T47D (cell line): ENCODE measurements around the gene TRMT11.

ENCODE experiments used
- DNase-seq, 2 experiments: peaks; one replicate each; pipeline versions ENCODE4 v3.0.0 to v3.0.0-alpha.2; 2011 to 2012; ENCODE audit warnings: low read depth in 1 of 2, low spot score in 1 of 2
- JUND ChIP-seq: IDR thresholded peaks from 2 replicates; pipeline ENCODE4 v1.6.1; 2012; ENCODE audit warnings: low read depth
- in situ Hi-C: cut with HindIII; loops from 2 replicates; pipeline ENCODE4 v1.10.0; 2016; ENCODE audit warnings: low sequenced_read_pairs, low pct_unique_long_range_greater_than_20kb

TRMT11 gene

DNA sequence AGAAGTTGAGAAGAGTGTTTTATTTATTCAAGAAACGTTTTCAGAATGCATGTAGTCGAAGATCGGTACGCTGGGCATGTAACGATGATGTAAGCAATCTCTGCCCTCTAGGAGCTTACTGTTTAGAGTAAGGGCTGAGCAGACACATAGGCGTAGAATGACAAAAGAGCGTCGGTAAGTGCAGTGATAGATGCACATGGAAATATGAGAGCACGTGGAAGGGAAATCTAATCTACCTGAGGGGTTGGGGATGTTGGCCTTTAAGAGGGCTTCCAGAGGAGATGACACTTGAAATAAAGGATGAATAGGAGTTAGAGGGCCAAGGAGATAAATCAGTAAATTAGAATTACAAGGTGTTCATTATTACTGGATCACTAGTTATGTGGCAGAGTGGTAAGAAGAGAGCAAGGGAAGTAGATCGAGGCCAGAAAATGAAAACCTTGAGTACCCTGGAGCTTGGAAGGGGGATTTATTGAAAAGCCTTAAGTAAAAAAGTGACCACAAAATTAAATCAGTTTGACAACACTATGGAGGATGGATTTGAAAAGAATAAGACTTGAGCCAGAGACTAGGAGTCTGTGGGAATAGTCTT, 782 bp downstream of the TRMT11 start:
- in situ Hi-C loops, result no loop called here
- DNase-seq, result no peak
- TF ChIP-seq JUND, result no peak

DNA sequence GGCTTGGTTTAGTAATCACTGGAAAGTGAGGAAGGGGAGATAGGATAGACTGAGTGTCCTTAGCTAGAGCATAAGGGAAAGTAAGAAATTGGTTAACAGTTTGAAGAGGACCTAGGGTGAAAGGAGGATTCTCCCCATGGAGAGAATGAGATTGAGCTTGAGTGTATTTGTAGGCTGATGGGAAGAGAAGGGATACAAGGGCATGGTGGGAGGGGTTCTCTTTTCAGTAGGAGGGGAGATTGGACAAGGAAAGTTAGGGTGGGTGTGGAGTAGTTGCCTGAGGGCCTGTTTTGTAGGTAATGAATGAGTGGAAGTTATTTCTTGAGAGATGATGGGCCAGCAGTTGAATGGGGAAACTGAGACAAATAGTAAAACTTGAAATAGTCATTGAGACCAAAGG, 1.9 kb downstream of the TRMT11 start:
- in situ Hi-C loops, result no loop called here
- TF ChIP-seq JUND, result no peak
- no peak for DNase-seq

GRCh38 chr6:125989631-125990030, 3.3 kb downstream of the TRMT11 start:
- DNase-seq, result no peak
- TF ChIP-seq JUND, result no peak
- in situ Hi-C loops, result no loop called here

DNA sequence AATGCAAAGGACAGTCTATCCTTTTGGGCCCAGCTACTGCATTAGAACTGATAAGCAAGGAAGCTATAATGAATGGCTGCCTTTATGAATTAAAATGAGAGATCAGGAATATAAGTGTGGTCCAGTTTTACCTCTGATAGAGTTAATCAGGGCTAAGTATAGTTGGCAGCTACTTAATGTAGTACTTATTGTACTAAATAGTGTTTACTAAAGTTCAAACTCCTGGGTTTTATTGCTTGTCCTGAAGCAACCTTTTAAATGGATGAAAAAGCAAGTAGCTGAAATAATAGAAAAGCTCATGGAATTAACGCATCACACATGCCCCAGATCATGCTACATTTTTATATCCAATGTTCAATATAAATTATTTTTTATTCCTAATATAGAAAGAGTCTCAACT, 5.3 kb downstream of the TRMT11 start:
- DNase-seq, result no peak
- in situ Hi-C loops, result no loop called here
- TF ChIP-seq JUND, result no peak

DNA sequence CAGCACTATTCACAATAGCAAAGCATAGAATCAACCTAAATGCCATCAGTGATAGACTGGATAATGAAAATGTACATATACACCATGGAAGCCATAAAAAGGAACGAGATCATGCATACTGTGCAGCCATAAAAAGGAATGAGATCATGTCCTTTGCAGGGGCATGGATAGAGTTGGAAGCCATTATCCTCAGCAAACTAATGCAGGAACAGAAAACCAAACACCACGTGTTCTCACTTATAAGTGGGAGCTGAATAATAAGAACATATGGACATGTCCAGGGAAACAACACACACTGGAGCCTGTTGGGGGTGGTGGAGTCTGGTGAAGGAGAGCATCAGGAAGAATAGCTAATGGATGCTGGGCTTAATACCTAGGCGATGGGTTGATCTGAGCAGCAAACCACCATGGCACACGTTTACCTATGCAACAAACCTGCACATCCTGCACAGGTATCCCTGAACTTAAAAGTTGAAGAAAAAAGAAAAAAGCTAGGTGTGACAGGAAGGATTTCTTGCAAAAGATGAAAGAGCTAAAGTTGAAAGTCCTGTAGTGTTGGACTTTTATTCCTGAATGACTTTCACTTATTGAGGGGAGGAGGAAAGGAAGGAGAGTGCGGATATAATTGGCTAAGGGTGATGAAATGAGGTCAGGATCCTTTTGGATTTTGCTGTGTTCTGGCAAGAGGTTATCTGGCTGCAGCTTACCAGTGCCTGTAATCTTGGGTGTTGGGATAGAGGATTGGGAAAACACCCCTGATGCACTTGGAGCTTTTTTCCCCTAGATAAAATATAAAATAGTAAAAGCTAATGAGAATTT, 8.5 kb downstream of the TRMT11 start:
- no peak for TF ChIP-seq JUND
- DNase-seq, result no peak
- in situ Hi-C loops, result no loop called here

DNA sequence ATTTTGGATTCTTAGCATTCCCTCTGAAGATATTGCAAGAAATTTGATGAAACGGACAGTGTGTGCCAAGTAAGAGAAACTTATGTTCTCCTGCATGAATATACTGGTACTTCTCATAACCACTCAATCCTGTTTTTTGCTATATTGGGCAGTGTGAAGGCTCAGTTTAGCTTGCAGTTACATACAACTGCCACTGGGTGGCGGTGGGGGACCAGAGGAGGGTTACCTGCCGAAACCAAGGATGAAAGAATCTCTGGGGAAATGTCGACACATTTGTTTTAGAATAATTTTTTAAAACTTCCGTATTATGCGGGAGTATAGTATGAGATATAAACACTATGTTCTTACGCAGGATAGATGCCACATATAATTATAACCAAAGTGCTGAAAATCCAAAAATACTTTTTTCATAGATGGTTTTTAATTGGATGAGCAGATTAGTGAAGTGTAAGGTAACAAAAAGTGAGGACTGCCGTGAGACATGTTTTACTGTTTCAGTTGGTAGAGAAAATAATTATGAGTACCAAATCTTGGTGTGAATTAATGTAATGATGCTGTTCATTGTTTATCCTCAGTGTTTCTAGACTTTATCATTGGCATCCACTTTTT, 9.7 kb downstream of the TRMT11 start:
- peak; percentile 23 to 73 for DNase-seq
- TF ChIP-seq JUND, result no peak
- in situ Hi-C loops, result no loop called here

- in situ Hi-C loops, result no loop called here
- no peak for TF ChIP-seq JUND
- DNase-seq, result no peak
Measured at GRCh38 chr6:126002755-126003679, 16.7 kb downstream of the TRMT11 start.

- TF ChIP-seq JUND, result no peak
- DNase-seq, result no peak
- in situ Hi-C loops, result no loop called here
Measured at GRCh38 chr6:126007800-126008199, 21.5 kb downstream of the TRMT11 start.

GRCh38 chr6:126010040-126010439, 23.7 kb downstream of the TRMT11 start:
- in situ Hi-C loops, result no loop called here
- no peak for DNase-seq

DNA sequence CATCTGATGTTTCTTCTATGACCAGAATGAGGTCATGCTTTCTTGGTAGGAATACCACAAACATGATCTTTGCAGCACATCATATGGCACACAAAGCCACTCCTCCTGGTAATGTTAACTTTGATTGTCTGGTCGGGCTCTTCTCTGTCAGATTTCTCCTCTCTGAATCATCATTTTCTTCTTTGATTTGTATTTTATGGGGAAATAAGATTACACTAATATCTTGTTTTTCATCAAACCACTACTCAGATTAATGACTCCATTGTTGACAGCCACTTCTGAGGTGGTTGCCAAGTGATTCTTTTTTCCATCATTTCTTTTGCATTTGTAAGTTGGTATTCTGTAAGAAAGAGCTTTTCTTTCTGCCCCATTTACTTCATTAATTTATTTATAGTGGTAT, 29.5 kb downstream of the TRMT11 start:
- in situ Hi-C loops, result no loop called here
- no peak for DNase-seq
- TF ChIP-seq JUND, result no peak

More at GRCh38 chr6:126010040-126010439, 23.7 kb downstream of the TRMT11 start:
- TF ChIP-seq JUND, result no peak

DNA sequence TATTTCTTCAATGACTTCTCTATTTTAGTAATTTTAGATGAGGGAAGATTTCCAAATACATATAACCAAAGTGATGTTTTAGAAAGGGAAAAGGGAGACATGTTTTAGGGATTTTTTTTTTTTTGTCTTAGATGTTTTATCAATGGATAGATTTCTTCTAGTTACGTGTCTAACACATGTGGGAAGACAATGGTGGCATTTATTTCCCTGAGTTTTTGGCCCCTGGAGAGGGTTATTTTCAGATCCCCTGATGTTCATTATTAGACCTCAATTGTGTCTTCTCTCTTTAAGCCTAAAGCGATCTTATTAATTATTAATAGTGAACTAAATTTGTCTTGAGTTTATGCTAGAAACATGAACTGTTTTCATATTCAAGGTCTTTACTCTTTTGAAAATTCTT, 30.3 kb downstream of the TRMT11 start:
- no peak for DNase-seq
- in situ Hi-C loops, result no loop called here
- no peak for TF ChIP-seq JUND

- no peak for DNase-seq
- in situ Hi-C loops, result no loop called here
- TF ChIP-seq JUND, result no peak
Measured at GRCh38 chr6:126017668-126018067, 31.3 kb downstream of the TRMT11 start.
